Esophagus squamous epithelium (tissue), 4 donors: ENCODE data around the gene SLC43A3.

Experiments used
- POLR2A ChIP-seq, 4 donors: fragments of 450-650 bp; IDR thresholded peaks; one replicate each; pipeline ENCODE4 v1.6.1; 2017; ENCODE audit warnings: antibody characterized with exemption in 4 of 4, mild to moderate bottlenecking in 4 of 4, moderate library complexity in 3 of 4
- TF ChIP-seq, protein P1 (sequence below), 6 experiments: fragments of 450-650 bp in 4 of 6; fragments of 200-600 bp in 2 of 6; sonication (generic) in 2 of 6; IDR thresholded peaks; one replicate each; pipeline ENCODE4 v1.5.1; 2016 to 2019; ENCODE audit warnings: antibody characterized with exemption in 6 of 6, mild to moderate bottlenecking in 4 of 6, moderate library complexity in 4 of 6

DNA sequence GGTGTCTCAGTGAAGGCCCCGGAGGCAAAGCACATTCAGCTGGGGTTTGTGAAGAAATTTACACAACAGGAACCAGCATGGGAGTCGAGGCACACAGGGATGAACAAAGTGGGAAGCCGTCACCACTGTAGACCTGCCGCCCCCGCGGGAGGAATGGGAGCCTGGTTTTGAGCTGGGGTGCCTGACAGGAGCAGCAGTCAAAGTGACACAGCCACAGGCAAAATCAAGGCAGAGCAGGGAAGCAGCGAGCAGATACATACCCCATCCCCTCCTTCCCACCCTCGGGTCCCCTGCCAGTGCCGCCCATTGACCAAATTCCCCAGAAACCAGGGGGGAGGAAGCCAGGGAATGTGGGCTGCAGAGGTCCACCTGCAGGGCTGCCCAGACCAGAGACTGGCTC is 67.9 kb downstream of the SLC43A3 start:
- TF ChIP-seq, protein P1, sequence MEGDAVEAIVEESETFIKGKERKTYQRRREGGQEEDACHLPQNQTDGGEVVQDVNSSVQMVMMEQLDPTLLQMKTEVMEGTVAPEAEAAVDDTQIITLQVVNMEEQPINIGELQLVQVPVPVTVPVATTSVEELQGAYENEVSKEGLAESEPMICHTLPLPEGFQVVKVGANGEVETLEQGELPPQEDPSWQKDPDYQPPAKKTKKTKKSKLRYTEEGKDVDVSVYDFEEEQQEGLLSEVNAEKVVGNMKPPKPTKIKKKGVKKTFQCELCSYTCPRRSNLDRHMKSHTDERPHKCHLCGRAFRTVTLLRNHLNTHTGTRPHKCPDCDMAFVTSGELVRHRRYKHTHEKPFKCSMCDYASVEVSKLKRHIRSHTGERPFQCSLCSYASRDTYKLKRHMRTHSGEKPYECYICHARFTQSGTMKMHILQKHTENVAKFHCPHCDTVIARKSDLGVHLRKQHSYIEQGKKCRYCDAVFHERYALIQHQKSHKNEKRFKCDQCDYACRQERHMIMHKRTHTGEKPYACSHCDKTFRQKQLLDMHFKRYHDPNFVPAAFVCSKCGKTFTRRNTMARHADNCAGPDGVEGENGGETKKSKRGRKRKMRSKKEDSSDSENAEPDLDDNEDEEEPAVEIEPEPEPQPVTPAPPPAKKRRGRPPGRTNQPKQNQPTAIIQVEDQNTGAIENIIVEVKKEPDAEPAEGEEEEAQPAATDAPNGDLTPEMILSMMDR (IDR thresholded peaks at IDR 0.05), result no peak
- TF ChIP-seq POLR2A (IDR thresholded peaks at IDR 0.05), result no peak
